Mesangial cell (primary cell): ENCODE data around the gene TBXT. TPM values are rescaled to one million over a fixed set of nuclear protein-coding genes. Genes with fewer than 3 reads are reported as not detected.

Experiments used
- total RNA-seq: library from RNA; depleted of rRNA; stranded (reverse); fragments of >200 nt; gene quantifications from 2 replicates; pipeline ENCODE4 v1.2.3, GENCODE V29; 2015

The TBXT gene, protein sequence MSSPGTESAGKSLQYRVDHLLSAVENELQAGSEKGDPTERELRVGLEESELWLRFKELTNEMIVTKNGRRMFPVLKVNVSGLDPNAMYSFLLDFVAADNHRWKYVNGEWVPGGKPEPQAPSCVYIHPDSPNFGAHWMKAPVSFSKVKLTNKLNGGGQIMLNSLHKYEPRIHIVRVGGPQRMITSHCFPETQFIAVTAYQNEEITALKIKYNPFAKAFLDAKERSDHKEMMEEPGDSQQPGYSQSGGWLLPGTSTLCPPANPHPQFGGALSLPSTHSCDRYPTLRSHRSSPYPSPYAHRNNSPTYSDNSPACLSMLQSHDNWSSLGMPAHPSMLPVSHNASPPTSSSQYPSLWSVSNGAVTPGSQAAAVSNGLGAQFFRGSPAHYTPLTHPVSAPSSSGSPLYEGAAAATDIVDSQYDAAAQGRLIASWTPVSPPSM
- not detected in 2 replicates for total RNA-seq

DNA sequence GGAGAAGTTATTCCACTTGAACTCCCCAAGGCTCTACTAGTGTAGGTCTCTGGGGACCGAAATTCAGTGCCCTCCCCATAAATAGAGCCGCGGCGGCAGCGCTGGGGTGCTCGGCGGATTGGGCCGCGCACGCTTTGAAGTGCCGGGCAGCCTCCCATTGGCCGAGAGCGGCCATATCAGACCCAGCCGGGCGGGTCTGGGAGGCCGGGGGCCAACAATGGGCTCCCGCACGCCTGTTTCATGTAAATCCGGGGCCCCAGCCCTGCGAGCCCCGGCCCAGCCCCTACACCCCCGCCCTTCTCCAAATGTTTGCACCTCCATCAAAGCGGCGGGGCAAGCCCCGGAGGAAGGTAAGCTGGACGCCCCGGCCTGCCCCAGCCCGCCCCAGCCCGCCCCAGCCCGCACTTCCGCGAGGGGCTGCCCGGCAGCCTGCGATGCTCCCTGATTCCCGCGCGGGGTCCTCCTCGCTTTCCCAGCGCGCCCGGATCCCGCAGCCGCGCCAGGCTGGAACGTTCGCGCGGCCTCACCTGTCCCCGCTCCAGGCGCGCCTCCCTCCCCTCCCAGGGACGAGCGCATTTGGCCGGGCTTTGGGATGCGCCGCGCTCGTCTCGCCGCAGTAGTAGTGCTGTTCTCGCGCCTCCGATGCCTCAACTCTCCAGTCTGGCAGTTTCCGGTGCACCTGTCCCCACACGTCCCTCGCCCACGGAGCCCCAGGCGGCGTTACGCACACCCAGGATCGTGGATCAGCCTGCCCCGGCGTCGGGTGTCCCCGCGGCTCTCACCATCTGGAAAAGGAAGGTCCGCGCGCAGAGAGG is at the start of gene TBXT:
Gene TBXT, minus strand, starts transcription at position 51 of the 815 bp plus-strand sequence. CDS start 260 bp downstream, outside the sequence.

Other genes with a start within 250 kb of the TBXT start
- gene PRR18, start 140.5 kb upstream of the TBXT start, total RNA-seq, result under 0.01 TPM in 2 replicates
- gene SFT2D1, start 174.7 kb upstream of the TBXT start, total RNA-seq, result 37.8 and 50.7 TPM in 2 replicates
- gene MPC1, start 215.1 kb upstream of the TBXT start, total RNA-seq, result 19.1 and 21.7 TPM in 2 replicates